SK-N-SH (cell line): ENCODE measurements around the gene PRSS36. TPM values are rescaled to one million over a fixed set of nuclear protein-coding genes. Genes with fewer than 3 reads are reported as not detected.

Source experiments
- CTCF ChIA-PET: fragments of 300-600, 350-600 bp; formaldehyde crosslinking; extraction: SDS; loops from one replicate; lab custom pipeline; 2021; lab: Yijun Ruan, JAX
- POLR2A ChIA-PET: fragments of 350-600 bp; sonication (Branson Sonifier 250); formaldehyde crosslinking; extraction: SDS; loops from one replicate; lab custom pipeline; 2020; ENCODE audit warnings: antibody characterized with exemption, inconsistent platforms; lab: Yijun Ruan, JAX
- DNase-seq: peaks from one replicate; pipeline ENCODE4 v3.0.0; 2012
- H2AFZ ChIP-seq: fragments of 200-600 bp; sonication (generic); 2 replicates; pipeline ENCODE4 v1.8.1; 2016; ENCODE audit warnings: antibody characterized with exemption, mild to moderate bottlenecking, low read depth
- H3F3A ChIP-seq: fragments of 200-600 bp; sonication (generic); replicated peaks from 2 replicates; pipeline ENCODE3; 2016; ENCODE audit warnings: antibody characterized with exemption, mild to moderate bottlenecking; ENCODE audit not compliant: insufficient read depth
- H3K27ac ChIP-seq, 2 experiments: fragments of 200-500 bp in 1 of 2; fragments of 200-600 bp in 1 of 2; sonication (Bioruptor generic) in 1 of 2; sonication (generic), shearing (Covaris generic) in 1 of 2; 2 replicates each; pipeline versions ENCODE4 v1.5.1 to v1.6.1; 2014 to 2016; ENCODE audit warnings: low read depth in 2 of 2, inconsistent platforms in 1 of 2, low read length in 1 of 2, mild to moderate bottlenecking in 1 of 2, mixed read lengths in 1 of 2
- H3K27me3 ChIP-seq: fragments of 200-600 bp; sonication (generic), shearing (Covaris generic); 2 replicates; pipeline ENCODE4 v1.6.1; 2016; ENCODE audit warnings: mixed run types; ENCODE audit not compliant: insufficient read depth
- H3K36me3 ChIP-seq, 2 experiments: fragments of 200-500 bp in 1 of 2; fragments of 200-600 bp in 1 of 2; sonication (Bioruptor generic) in 1 of 2; sonication (generic) in 1 of 2; replicated peaks in 1 of 2; 2 replicates each; pipeline versions ENCODE3 to v1.5.1; 2014 to 2016; ENCODE audit warnings: low read length in 1 of 2, mild to moderate bottlenecking in 1 of 2; ENCODE audit not compliant: insufficient read depth in 2 of 2, control insufficient read depth in 1 of 2
- H3K4me1 ChIP-seq, 2 experiments: fragments of 200-500 bp in 1 of 2; fragments of 200-600 bp in 1 of 2; sonication (Bioruptor generic) in 1 of 2; sonication (generic), shearing (Covaris generic) in 1 of 2; 2 replicates each; pipeline versions ENCODE4 v1.5.1 to v1.6.1; 2014 to 2016; ENCODE audit warnings: low read depth in 1 of 2, low read length in 1 of 2, mixed run types in 1 of 2; ENCODE audit not compliant: insufficient read depth in 2 of 2, control insufficient read depth in 1 of 2
- H3K4me2 ChIP-seq: fragments of 200-600 bp; sonication (generic), shearing (Covaris generic); 2 replicates; pipeline ENCODE4 v1.6.1; 2017; ENCODE audit warnings: mixed run types
- H3K4me3 ChIP-seq, 2 experiments: fragments of 200-500 bp in 1 of 2; fragments of 200-600 bp in 1 of 2; sonication (Bioruptor generic) in 1 of 2; sonication (generic), shearing (Covaris generic) in 1 of 2; 2 replicates each; pipeline versions ENCODE4 v1.5.1 to v1.8.1; 2014 to 2016; ENCODE audit warnings: low read depth in 2 of 2, inconsistent platforms in 1 of 2, low read length in 1 of 2, mild to moderate bottlenecking in 1 of 2, mixed read lengths in 1 of 2, moderate library complexity in 1 of 2
- H3K79me2 ChIP-seq: fragments of 200-600 bp; sonication (generic); 2 replicates; pipeline ENCODE4 v1.8.1; 2017; ENCODE audit warnings: mild to moderate bottlenecking; ENCODE audit not compliant: insufficient read depth
- H3K9ac ChIP-seq: fragments of 200-600 bp; sonication (generic); 2 replicates; pipeline ENCODE4 v1.6.1; 2017; ENCODE audit warnings: mixed run types
- H3K9me2 ChIP-seq: fragments of 200-600 bp; sonication (generic); 2 replicates; pipeline ENCODE4 v1.6.1; 2017; ENCODE audit warnings: mixed run types
- H3K9me3 ChIP-seq: fragments of 200-600 bp; sonication (generic); 2 replicates; pipeline ENCODE4 v1.6.1; 2017; ENCODE audit warnings: mixed run types, mild to moderate bottlenecking, moderate library complexity
- H4K20me1 ChIP-seq: fragments of 200-600 bp; sonication (generic); 2 replicates; pipeline ENCODE4 v1.6.1; 2017; ENCODE audit warnings: mild to moderate bottlenecking, mixed run types; ENCODE audit not compliant: insufficient read depth
- CTCF ChIP-seq: fragments of 200-600 bp; sonication (generic); IDR thresholded peaks from 2 replicates; pipeline ENCODE4 v1.6.1; 2017; ENCODE audit warnings: antibody characterized with exemption, mild to moderate bottlenecking, moderate library complexity
- FOSL2 ChIP-seq: IDR thresholded peaks from 2 replicates; pipeline ENCODE4 v1.4.0; 2012; ENCODE audit warnings: low read depth, mild to moderate bottlenecking, moderate library complexity, borderline replicate concordance
- MXI1 ChIP-seq: IDR thresholded peaks from 2 replicates; pipeline ENCODE4 v1.6.1; 2012; ENCODE audit warnings: mild to moderate bottlenecking, low read depth, low read length, improper control_type of control experiment
- NFIC ChIP-seq: IDR thresholded peaks from 2 replicates; pipeline ENCODE4 v1.4.0; 2012; ENCODE audit warnings: borderline replicate concordance
- PBX3 ChIP-seq: IDR thresholded peaks from 2 replicates; pipeline ENCODE4; 2012
- POLR2AphosphoS5 ChIP-seq: IDR thresholded peaks from 2 replicates; pipeline ENCODE4 v1.6.1; 2012; ENCODE audit warnings: low read depth, low read length
- REST ChIP-seq: IDR thresholded peaks from 2 replicates; pipeline ENCODE4 v1.6.1; 2012; ENCODE audit warnings: mild to moderate bottlenecking, low read depth, low read length, moderate library complexity
- RFX5 ChIP-seq: IDR thresholded peaks from 2 replicates; pipeline ENCODE4 v1.6.1; 2012; ENCODE audit warnings: mild to moderate bottlenecking, improper control_type of control experiment, low read length
- SMC3 ChIP-seq: IDR thresholded peaks from 2 replicates; pipeline ENCODE4 v1.6.1; 2012; ENCODE audit warnings: low read depth, low read length, improper control_type of control experiment
- TAF1 ChIP-seq: IDR thresholded peaks from 2 replicates; pipeline ENCODE4 v1.6.1; 2012; ENCODE audit warnings: low read depth, mild to moderate bottlenecking, low read length, moderate library complexity, borderline replicate concordance
- USF1 ChIP-seq: IDR thresholded peaks from 2 replicates; pipeline ENCODE4 v1.4.0; 2012; ENCODE audit warnings: low read depth, borderline replicate concordance
- USF2 ChIP-seq: fragments of 150-350 bp; IDR thresholded peaks from 2 replicates; pipeline ENCODE4 v1.6.1; 2017; ENCODE audit warnings: antibody characterized with exemption, low read length, low read depth, borderline replicate concordance
- ZBTB33 ChIP-seq: IDR thresholded peaks from 2 replicates; pipeline ENCODE4 v1.4.0; 2012; ENCODE audit warnings: low read depth, borderline replicate concordance
- WGBS: methylation state at CpG from one replicate; pipeline ENCODE4 v1.1.6; 2017; ENCODE audit warnings: low lambda C conversion rate; 5-methylcytosine and 5-hydroxymethylcytosine counted together
- polyA plus RNA-seq, 3 experiments: library from polyadenylated mRNA; depleted of rRNA; stranded (reverse); fragments of >200 nt; gene quantifications; 2 replicates each; pipeline ENCODE4 v1.2.3, GENCODE V29; 2012

The PRSS36 gene
- polyA plus RNA-seq, 1 of the 3 experiments (the other 2 are of a cell fraction) = 0.49 TPM

- no peak for DNase-seq
- peaks cover 72% of the 10 kb centered on the region for H4K20me1 ChIP-seq
- TF ChIP-seq CTCF (no peak), POLR2AphosphoS5 (peak; percentile 5; the same call in 1 of the 2 replicates), USF2 (no peak), ZBTB33 (no peak)
- no peak overlapping the region for H3K4me3 ChIP-seq
- no peak overlapping the region for H3K4me2 ChIP-seq
- CTCF ChIA-PET = interaction anchor here (1.0 kb wide), 1 partner anchor 255 kb away, joined by 3 read pairs; no protein-coding TSS in a partner anchor
- peaks cover 68% of the 10 kb centered on the region for H3F3A ChIP-seq
- no peaks in the 10 kb centered on the region for H3K9me2 ChIP-seq
- H3K36me3 ChIP-seq = peaks cover 31% of the 10 kb centered on the region in 2 experiments
- no peaks in the 10 kb centered on the region for H3K27me3 ChIP-seq
- 85% methylated on average over 6 of the region's 7 CpGs for WGBS
- H3K4me1 ChIP-seq = no peaks in the 10 kb centered on the region
- H3K79me2 ChIP-seq = peaks cover 15% of the 10 kb centered on the region; the same call in 1 of the 2 replicates
- H2AFZ ChIP-seq = no peak overlapping the region
- POLR2A ChIA-PET = interaction anchor here (0.7 to 2.1 kb wide), 4 partner anchors 11 to 18 kb away, joined by 3 to 9 read pairs (median 4); partner anchors contain the start of gene FUS
- no peak overlapping the region for H3K9ac ChIP-seq
- H3K9me3 ChIP-seq = no peaks in the 10 kb centered on the region
- no peak overlapping the region for H3K27ac ChIP-seq
These were observed 48.5 kb upstream of the PRSS36 start for GRCh38 chr16:31198207-31198882.

- no peaks in the 10 kb centered on the region for H3K9me3 ChIP-seq
- POLR2A ChIA-PET = interaction anchor here (0.7 kb wide), 1 partner anchor 16 kb away, joined by 3 read pairs; no protein-coding TSS in a partner anchor
- TF ChIP-seq FOSL2 (no peak), RFX5 (no peak), TAF1 (no peak), NFIC (no peak), USF1 (no peak), PBX3 (no peak), SMC3 (no peak), REST (no peak), MXI1 (no peak)
These were observed 46.6 kb upstream of the PRSS36 start for GRCh38 chr16:31196324-31197088.

More at GRCh38 chr16:31196324-31197088, 46.6 kb upstream of the PRSS36 start:
- Histone ChIP-seq H3K27me3 (no peaks in the 10 kb centered on the region), H3K9me2 (no peaks in the 10 kb centered on the region), H3K27ac (no peak overlapping the region), H3K4me2 (no peak overlapping the region), H3K36me3 (peaks cover 43 to 49% of the 10 kb centered on the region in 2 experiments), H4K20me1 (peaks cover 90% of the 10 kb centered on the region), H3F3A (peaks cover 81% of the 10 kb centered on the region), H3K4me1 (no peaks in the 10 kb centered on the region), H2AFZ (no peak overlapping the region), H3K4me3 (no peak overlapping the region), H3K79me2 (peaks cover 23% of the 10 kb centered on the region; the same call in 1 of the 2 replicates), H3K9ac (no peak overlapping the region)
- WGBS = 96% methylated on average over 11 of the region's 17 CpGs
- no peak for DNase-seq
- CTCF ChIA-PET = interaction anchor here (1.1 kb wide), 1 partner anchor 13 kb away, joined by 4 read pairs; no protein-coding TSS in a partner anchor
